WTC11 (cell line): ENCODE results near the gene NECAB2.

Source experiments
- CREB1 ChIP-seq: sonication (generic); formaldehyde crosslinking; IDR thresholded peaks from 2 replicates; pipeline ENCODE4 v1.8.0; 2023; ENCODE audit warnings: mild to moderate bottlenecking, missing genetic modification reagents
- ELF4 ChIP-seq: sonication (generic); formaldehyde crosslinking; IDR thresholded peaks from 2 replicates; pipeline ENCODE4 v1.8.1; 2022; ENCODE audit warnings: low read depth, mild to moderate bottlenecking, moderate library complexity, missing genetic modification reagents
- NFE2L1 ChIP-seq: sonication (generic); formaldehyde crosslinking; IDR thresholded peaks from 2 replicates; pipeline ENCODE4 v1.8.1; 2023; ENCODE audit warnings: missing genetic modification reagents
- OVOL2 ChIP-seq: fragments of 250-450 bp; sonication (Bioruptor Pico); IDR thresholded peaks from 2 replicates; pipeline ENCODE4 v1.9.0; 2021; ENCODE audit warnings: mild to moderate bottlenecking, borderline replicate concordance
- SMAD4 ChIP-seq: sonication (generic); formaldehyde crosslinking; IDR thresholded peaks from 2 replicates; pipeline ENCODE4 v1.8.0; 2022; ENCODE audit warnings: mild to moderate bottlenecking, missing genetic modification reagents
- SP1 ChIP-seq: sonication (generic); formaldehyde crosslinking; conservative IDR thresholded peaks from 2 replicates; pipeline ENCODE4 v1.8.1; 2022; ENCODE audit warnings: missing genetic modification reagents
- TEAD1 ChIP-seq: sonication (generic); formaldehyde crosslinking; IDR thresholded peaks from 2 replicates; pipeline ENCODE4 v1.8.0; 2022; ENCODE audit warnings: mild to moderate bottlenecking, missing genetic modification reagents
- ZNF317 ChIP-seq: sonication (generic); formaldehyde crosslinking; IDR thresholded peaks from 2 replicates; pipeline ENCODE4 v1.8.1; 2023; ENCODE audit warnings: low read depth, mild to moderate bottlenecking, moderate library complexity, missing genetic modification reagents, borderline replicate concordance
- ZNF423 ChIP-seq: fragments of 250-450 bp; sonication (Bioruptor Pico); IDR thresholded peaks from 2 replicates; pipeline ENCODE4 v2.1.2; 2022; ENCODE audit warnings: mild to moderate bottlenecking, moderate library complexity
- TF ChIP-seq, protein P1 (sequence below): fragments of 200-600 bp; IDR thresholded peaks from 2 replicates; pipeline ENCODE4 v1.8.0; 2022; ENCODE audit warnings: antibody characterized with exemption
- TF ChIP-seq, protein P2 (sequence below): sonication (generic); formaldehyde crosslinking; IDR thresholded peaks from 2 replicates; pipeline ENCODE4 v1.8.0; 2022; ENCODE audit warnings: mild to moderate bottlenecking, missing genetic modification reagents
- TF ChIP-seq, protein P3 (sequence below): sonication (generic); formaldehyde crosslinking; IDR thresholded peaks from 2 replicates; pipeline ENCODE4 v1.8.1; 2022; ENCODE audit warnings: missing genetic modification reagents, borderline replicate concordance

DNA sequence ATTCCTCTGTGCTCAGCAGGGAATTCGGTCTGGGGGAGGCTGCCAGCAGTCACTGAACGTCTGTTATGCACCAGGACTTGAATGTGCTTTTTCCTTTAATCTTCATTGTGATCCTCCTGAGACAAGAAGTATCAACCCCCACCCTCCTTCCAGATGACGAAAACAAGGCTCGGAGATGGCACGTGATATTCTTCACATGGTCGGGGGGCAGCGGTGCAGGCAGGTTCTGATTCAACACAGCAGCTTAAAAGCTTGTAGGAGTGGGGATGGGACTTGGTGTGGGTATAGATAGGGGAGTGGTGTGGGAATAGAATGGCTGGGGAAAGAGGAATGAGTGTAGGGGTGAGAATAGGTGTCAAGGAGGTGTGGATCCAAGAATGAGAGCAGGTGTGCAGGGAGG, 6.4 kb downstream of the NECAB2 start:
- TF ChIP-seq TEAD1 (no peak), OVOL2 (CRISPR knock-in tag) (no peak), CREB1 (CRISPR knock-in tag) (no peak), ELF4 (CRISPR knock-in tag) (no peak), SMAD4 (no peak), ZNF423 (CRISPR knock-in tag) (no peak), ZNF317 (CRISPR knock-in tag) (no peak), SP1 (CRISPR knock-in tag) (no peak), NFE2L1 (CRISPR knock-in tag) (no peak)
- TF ChIP-seq, protein P1, sequence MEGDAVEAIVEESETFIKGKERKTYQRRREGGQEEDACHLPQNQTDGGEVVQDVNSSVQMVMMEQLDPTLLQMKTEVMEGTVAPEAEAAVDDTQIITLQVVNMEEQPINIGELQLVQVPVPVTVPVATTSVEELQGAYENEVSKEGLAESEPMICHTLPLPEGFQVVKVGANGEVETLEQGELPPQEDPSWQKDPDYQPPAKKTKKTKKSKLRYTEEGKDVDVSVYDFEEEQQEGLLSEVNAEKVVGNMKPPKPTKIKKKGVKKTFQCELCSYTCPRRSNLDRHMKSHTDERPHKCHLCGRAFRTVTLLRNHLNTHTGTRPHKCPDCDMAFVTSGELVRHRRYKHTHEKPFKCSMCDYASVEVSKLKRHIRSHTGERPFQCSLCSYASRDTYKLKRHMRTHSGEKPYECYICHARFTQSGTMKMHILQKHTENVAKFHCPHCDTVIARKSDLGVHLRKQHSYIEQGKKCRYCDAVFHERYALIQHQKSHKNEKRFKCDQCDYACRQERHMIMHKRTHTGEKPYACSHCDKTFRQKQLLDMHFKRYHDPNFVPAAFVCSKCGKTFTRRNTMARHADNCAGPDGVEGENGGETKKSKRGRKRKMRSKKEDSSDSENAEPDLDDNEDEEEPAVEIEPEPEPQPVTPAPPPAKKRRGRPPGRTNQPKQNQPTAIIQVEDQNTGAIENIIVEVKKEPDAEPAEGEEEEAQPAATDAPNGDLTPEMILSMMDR = no peak
- TF ChIP-seq, protein P2, sequence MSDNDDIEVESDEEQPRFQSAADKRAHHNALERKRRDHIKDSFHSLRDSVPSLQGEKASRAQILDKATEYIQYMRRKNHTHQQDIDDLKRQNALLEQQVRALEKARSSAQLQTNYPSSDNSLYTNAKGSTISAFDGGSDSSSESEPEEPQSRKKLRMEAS (CRISPR knock-in tag) = no peak
- TF ChIP-seq, protein P3, sequence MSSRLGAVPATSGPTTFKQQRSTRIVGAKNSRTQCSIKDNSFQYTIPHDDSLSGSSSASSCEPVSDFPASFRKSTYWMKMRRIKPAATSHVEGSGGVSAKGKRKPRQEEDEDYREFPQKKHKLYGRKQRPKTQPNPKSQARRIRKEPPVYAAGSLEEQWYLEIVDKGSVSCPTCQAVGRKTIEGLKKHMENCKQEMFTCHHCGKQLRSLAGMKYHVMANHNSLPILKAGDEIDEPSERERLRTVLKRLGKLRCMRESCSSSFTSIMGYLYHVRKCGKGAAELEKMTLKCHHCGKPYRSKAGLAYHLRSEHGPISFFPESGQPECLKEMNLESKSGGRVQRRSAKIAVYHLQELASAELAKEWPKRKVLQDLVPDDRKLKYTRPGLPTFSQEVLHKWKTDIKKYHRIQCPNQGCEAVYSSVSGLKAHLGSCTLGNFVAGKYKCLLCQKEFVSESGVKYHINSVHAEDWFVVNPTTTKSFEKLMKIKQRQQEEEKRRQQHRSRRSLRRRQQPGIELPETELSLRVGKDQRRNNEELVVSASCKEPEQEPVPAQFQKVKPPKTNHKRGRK = no peak
